ENCODE results near the gene CDC42BPA.
"Not testable (repeated sequence)": the region's sequence is repeated elsewhere in the genome, so short reads cannot be mapped to it uniquely, and the experiment has no call there.

The CDC42BPA gene

GRCh38 chr1:227253065-227253464, 65.2 kb downstream of the CDC42BPA start:
- no peak for DNase-seq

- DNase-seq: no peak
Measured at GRCh38 chr1:227245613-227246320, 72.5 kb downstream of the CDC42BPA start.

DNA sequence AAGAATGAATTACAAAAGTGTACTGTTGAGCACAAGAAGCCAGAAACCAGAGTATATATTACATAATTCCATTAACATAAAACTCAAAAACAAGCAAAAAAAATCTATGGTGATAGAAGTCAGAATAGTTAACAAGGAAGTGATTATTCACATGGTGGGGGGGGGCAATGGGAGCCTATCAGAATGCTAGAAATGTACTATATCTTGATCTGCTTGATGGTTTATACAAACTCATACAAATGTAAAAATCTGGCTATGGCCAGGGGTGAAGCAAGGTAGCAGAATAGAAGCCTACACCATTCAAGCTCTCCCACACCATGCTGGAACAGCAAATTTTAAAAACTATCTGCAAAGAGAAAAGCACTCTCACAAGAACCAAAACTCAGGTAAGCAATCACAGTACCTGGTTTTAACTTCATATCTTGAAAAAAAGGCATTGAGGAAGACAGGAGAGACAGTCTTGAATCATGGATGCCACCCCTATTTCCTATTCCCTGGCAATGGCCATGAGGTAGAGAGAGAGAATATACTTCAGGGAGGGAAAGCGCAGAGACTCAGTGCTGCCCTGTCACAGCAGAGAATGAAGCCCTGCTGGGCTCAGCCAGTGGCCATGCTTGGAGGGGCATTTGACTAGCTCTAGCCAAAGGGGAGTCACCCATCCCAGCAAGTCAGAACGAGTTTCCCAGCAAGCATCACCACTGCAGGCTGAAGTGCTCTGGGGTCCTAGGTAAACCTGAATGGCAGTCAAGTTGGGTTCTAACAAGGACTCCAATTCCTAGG, 73.8 kb downstream of the CDC42BPA start:
- no peak for DNase-seq

DNA sequence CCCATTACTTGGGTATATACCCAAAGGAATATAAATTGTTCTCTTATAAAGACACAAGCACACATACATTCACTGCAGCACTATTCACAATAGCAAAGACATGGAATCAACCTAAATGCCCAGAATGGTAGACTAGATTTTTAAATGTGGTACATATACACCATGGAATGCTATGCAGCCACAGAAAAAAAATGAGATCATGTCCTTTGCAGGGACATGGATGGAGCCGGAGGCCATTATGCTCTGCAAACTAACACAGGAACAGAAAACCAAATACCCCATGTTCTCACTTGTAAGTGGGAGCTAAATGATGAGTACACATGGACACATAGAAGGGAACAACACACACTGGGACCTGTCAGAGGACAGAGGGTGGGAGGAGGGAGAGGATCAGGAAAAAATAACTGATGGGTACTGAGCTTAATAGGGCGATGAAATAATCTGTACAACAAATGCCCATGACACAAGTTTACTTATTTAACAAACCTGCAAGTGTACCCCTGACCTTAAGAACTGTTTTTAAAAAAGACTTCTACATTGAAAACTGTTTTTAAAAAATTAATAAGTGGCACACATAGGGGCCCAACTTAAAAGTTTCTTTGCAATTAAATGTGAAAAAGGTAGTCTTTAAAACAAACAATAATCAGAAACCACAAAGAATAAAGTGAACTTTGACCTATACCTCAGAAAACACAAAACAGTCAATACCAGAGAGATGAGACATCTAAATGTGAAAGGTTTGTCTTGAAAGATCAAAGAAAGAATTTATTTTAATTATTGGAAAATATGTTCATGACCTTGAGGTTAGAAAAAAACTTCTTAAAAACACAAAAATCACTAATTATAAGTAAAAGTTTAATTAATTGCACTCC, 75.2 kb downstream of the CDC42BPA start:
- no peak for DNase-seq

GRCh38 chr1:227240983-227241382, 77.3 kb downstream of the CDC42BPA start:
- DNase-seq: no peak

DNA sequence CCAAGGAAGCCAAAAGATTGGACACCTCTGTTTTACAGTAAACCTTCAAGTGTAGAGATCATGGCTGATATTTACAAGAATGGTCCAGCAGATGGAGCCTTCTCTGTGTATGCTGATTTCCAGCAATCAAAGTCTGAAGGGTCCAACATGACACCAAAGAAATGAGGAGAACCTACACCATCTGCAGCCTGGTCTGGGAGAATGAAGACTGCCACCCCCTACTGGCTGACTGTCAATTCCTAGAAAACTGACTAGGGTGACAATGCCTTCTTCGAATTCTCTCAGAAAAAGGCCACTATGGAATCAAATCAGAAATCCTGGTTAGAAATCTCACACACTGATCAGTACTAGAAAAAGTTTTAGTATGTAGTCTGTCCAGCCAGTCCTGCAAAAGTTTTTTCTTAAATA, 83.3 kb downstream of the CDC42BPA start:
- no peak for DNase-seq

DNA sequence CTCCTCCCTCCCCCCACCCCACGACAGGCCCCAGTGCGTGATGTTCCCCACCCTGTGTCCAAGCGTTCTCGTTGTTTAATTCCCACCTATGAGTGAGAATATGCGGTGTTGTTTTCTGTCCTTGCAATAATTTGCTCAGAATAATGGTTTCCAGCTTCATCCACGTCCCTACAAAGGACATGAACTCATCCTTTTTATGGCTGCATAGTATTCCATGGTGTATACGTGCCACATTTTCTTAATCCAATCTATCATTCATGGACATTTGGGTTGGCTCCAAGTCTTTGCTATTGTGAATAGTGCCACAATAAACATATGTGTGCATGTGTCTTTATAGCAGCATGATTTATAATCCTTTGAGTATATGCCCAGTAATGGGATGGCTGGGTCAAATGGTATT, 87.2 kb downstream of the CDC42BPA start:
- not testable (repeated sequence) for DNase-seq

DNA sequence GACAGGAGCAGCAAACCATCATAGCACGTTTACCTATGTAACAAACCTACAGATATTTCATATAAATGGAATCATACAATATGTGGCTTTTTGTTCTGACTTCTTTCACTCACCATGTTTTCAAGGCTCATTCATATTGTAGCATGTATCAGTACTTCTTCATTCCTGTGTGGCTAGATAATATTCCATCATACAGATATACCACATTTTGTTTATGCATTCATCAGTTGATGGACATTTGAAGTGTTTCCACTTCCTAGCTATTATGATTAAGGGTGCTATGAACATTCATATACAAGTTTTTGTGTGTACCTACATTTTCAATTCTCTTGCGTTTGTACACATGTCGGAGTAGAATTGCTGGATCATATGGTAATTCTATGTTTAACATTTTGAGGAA, 90.1 kb downstream of the CDC42BPA start:
- no peak for DNase-seq

DNA sequence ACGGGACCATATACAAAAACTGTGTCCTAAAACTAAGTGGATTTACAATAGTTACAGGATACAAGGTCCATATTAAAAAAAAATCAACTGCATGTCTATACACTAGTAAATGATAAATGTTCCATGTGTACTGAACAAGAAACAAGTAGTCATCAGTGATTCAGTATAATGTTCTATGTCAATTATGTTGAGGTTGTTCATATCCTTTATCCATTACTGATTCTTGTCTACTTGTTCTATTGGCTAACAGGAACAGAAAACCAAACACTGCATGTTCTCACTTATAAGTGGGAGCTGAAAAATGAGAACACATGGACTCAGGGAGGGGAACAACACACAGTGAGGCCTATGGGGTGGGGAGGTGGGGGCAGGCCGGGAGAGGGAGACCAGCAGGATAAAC, 90.5 kb downstream of the CDC42BPA start:
- no peak for DNase-seq

GRCh38 chr1:227225715-227226346, 92.5 kb downstream of the CDC42BPA start:
- DNase-seq: no peak

DNA sequence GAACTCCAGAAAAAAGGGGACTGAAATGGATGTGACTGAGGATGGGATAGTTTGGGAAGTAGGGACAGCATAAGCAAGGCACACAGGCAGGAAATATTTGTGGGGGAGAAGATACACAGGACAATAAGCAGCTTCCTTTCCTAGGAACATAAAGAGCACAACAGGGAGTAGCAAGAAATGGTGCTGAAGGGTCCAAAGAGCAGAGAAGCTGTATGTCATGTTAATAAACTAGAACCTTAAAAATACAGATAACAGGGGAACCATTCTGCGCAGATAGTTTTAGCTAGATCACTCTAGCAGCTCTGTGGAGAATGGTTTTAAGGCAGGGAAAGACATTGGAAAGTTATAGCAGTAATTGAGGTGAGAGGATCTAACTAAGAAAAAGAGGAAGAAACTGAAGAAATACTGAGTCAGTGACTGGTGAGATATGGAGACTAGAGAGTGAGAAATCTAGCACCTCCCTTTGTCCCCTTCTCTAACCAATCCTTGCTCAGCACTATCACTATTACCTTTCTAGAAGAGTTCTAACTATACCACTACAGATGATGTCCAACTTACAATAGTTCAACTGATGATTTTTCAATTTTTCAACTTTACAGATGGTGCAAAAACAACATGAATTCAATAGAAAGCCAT, 95.0 kb downstream of the CDC42BPA start:
- DNase-seq: no peak

DNA sequence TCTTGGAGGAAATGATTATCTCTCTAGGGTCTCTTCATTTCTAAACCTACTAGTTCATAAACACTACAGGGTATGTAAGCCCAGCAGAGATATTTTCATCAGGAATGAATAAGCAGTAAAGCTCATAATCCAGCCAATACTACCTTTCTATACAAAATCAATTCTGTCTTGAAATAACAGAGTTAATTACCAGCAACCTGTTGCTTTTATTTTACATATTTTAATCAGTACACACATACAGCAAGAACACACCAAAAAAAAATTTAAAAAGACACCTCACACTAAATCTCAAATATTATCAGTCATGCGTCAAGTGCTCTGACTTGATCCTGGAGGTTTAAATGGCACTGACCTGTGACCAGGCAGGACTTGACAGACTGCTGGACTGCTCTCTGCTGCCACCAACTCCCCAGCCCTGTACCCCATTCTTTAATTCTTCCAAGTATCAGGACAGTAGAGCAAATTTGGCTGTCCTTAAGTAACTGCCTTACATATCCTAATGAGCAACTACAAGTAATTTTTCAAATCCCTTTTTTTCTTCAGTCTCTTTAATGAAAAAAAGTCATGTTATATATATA, 98.5 kb downstream of the CDC42BPA start:
- DNase-seq: no peak

DNA sequence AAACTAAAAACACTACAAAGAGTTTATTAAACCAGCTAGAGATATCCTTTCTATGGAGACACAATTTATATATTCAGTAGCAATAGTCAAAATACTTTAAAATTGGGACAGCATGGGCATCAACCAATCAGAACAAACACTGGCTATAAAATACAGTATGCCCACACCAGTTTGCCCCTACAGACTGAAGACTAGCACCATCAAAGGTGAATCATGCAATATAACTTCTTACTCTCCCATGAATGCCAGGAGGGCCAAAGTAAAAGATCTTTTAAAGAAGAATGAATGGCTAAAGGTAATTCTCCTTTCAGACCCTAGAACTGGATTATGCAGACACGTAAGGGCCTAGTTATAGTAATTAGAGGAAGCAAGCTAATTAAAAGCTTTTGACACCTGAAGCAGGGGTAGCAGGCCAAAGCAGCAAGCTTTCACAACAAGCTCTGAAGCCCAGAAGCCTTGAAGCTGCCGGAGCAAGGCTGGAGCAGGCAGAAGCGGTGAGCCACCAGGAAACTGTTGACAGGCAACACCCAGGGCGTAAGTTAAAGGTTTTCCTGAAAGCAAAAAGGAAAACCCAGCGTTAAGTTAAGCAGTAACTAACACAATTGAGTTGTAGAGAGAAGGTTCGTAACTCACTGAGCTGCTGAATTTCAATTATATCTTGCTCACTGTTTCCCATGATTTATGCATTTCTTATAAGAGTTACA, 99.3 kb downstream of the CDC42BPA start:
- DNase-seq: no peak

GRCh38 chr1:227215863-227216510, 102.3 kb downstream of the CDC42BPA start:
- no peak for DNase-seq

- no peak for DNase-seq
Measured at GRCh38 chr1:227214207-227214606, 104.1 kb downstream of the CDC42BPA start.

GRCh38 chr1:227213426-227213825, 104.9 kb downstream of the CDC42BPA start:
- DNase-seq: no peak

GRCh38 chr1:227212164-227212563, 106.1 kb downstream of the CDC42BPA start:
- DNase-seq: no peak

DNA sequence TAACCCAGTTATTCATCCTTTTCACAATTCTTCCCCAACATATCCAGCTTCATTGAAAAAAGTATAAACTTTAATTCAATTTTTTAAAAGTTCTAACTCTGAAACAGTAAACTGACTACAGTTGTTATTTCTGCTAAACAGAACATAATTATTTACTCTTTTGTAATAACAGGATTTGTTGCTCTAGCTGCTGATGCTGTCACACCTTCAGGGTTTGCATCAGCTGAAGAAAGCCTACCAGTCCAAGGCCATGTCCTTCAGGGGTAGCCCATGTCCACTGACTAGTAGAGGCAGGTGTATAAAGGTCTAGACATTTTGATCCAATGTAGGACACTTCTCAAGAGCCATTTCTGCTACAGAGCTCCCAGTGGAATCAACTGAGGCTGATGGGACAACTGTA, 107.7 kb downstream of the CDC42BPA start:
- no peak for DNase-seq

GRCh38 chr1:227197064-227197463, 121.2 kb downstream of the CDC42BPA start:
- DNase-seq: no peak

DNA sequence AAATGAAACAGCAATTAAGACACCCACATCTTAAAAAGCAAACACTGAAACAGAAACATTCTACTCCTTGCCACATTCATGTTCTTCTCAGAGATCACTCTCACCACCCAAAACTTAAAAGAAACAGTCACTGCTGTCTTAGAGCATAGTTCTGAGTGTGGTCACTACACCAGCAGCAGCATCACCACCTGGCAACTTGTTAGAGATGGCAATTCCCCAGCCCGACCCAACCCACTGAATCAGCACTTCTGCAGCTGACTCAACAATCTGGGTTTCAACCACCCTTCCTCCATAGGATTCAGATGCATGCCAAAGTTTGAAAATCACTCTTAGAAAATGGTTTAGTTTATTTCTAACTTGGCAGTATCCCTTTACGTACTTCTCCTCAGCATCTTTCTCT, 126.1 kb downstream of the CDC42BPA start:
- DNase-seq: no peak

DNA sequence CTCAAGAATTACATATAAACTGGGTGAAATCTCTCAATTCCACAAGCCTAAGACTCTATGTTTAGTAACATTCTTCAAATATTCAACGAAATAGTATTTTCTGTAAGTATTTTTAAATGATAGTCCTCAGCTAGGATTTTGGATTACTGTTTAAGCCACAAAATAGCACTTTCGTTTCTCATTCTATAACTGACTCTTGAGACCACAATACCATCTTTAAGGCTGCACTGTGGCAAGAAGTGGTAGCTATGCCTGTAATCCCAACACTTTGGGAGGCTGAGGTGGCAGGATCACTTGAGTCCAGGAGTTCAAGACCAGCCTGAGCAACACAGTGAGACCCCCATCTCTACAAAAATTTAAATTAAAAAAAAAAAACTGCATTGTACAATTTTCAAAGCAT, 126.7 kb downstream of the CDC42BPA start:
- no peak for DNase-seq
